OCI-LY1 (cell line): ENCODE data around the gene KCTD3.

Experiments
- CTCF ChIP-seq: fragments of 200-600 bp; sonication (generic), shearing (Covaris generic); IDR thresholded peaks from 2 replicates; pipeline ENCODE4 v1.5.1; 2017; ENCODE audit warnings: mild to moderate bottlenecking, antibody characterized with exemption, low read length, moderate library complexity, mixed read lengths
- EZH2 ChIP-seq: fragments of 200-600 bp; sonication (generic), shearing (Covaris generic); IDR thresholded peaks from 2 replicates; pipeline ENCODE4 v1.8.0; 2017; ENCODE audit warnings: borderline replicate concordance, mixed run types, mild to moderate bottlenecking, antibody characterized with exemption, low read length, moderate library complexity, mixed read lengths

GRCh38 chr1:215651867-215652266, 84.8 kb downstream of the KCTD3 start:
- TF ChIP-seq CTCF (no peak), EZH2 (no peak)
